Fibroblast of mammary gland (primary cell): ENCODE measurements around the gene TOX2.

Experiments
- DNase-seq: peaks from one replicate; pipeline ENCODE4 v3.0.0-alpha.2; 2010; ENCODE audit warnings: low read depth
- H3K4me3 ChIP-seq: 2 replicates; pipeline ENCODE4 v1.5.1; 2011; ENCODE audit warnings: low read depth, mild to moderate bottlenecking, low read length, moderate library complexity; ENCODE audit not compliant: control insufficient read depth
- CTCF ChIP-seq: conservative IDR thresholded peaks from 2 replicates; pipeline ENCODE4 v1.5.1; 2011; ENCODE audit warnings: low read depth, low read length, inconsistent platforms; ENCODE audit not compliant: control insufficient read depth, insufficient read depth

TOX2 gene

GRCh38 chr20:44030394-44030793 is 115.7 kb downstream of the TOX2 start:
- no peak overlapping the region for H3K4me3 ChIP-seq
- TF ChIP-seq CTCF: no peak
- no peak for DNase-seq

GRCh38 chr20:44031001-44031574 is 116.4 kb downstream of the TOX2 start:
- DNase-seq: no peak
- no peak overlapping the region for H3K4me3 ChIP-seq
- no peak for TF ChIP-seq CTCF

GRCh38 chr20:44031781-44032582 is 117.3 kb downstream of the TOX2 start:
- no peak for TF ChIP-seq CTCF
- no peak overlapping the region for H3K4me3 ChIP-seq
- DNase-seq: no peak

GRCh38 chr20:44032583-44033331 is 118.1 kb downstream of the TOX2 start:
- TF ChIP-seq CTCF: no peak
- H3K4me3 ChIP-seq: no peak overlapping the region
- DNase-seq: no peak

- DNase-seq: peak; percentile 51
- no peak overlapping the region for H3K4me3 ChIP-seq
- TF ChIP-seq CTCF: no peak
Measured at GRCh38 chr20:44033344-44033743, 118.7 kb downstream of the TOX2 start.

- H3K4me3 ChIP-seq: no peak overlapping the region
- no peak for DNase-seq
- TF ChIP-seq CTCF: no peak
Measured at GRCh38 chr20:44033873-44034272, 119.2 kb downstream of the TOX2 start.
